Measurements from ENCODE around the gene GRIK4.

Gene GRIK4

GRCh38 chr11:120869097-120869496 lies 357.5 kb downstream of the GRIK4 start:
- DNase-seq (ENCODE audit: low read depth in 1 of 2, low spot score in 1 of 2) = no peak

- no peak for DNase-seq (ENCODE audit: low read depth in 1 of 2, low spot score in 1 of 2)
These were observed 358.0 kb downstream of the GRIK4 start for GRCh38 chr11:120869516-120870011.

- DNase-seq (ENCODE audit: low read depth in 1 of 2, low spot score in 1 of 2) = no peak
These were observed 359.6 kb downstream of the GRIK4 start for GRCh38 chr11:120871194-120871593.

GRCh38 chr11:120871924-120872323 lies 360.4 kb downstream of the GRIK4 start:
- no peak for DNase-seq (ENCODE audit: low read depth in 1 of 2, low spot score in 1 of 2)

- DNase-seq (ENCODE audit: low read depth in 1 of 2, low spot score in 1 of 2) = no peak
These were observed 362.6 kb downstream of the GRIK4 start for GRCh38 chr11:120873966-120874735.

GRCh38 chr11:120875986-120876385 lies 364.4 kb downstream of the GRIK4 start:
- DNase-seq (ENCODE audit: low read depth in 1 of 2, low spot score in 1 of 2) = no peak

- no peak for DNase-seq (ENCODE audit: low read depth in 1 of 2, low spot score in 1 of 2)
These were observed 366.3 kb downstream of the GRIK4 start for GRCh38 chr11:120877746-120878365.

- no peak for DNase-seq (ENCODE audit: low read depth in 1 of 2, low spot score in 1 of 2)
These were observed 367.2 kb downstream of the GRIK4 start for GRCh38 chr11:120878781-120879180.

- DNase-seq (ENCODE audit: low read depth in 1 of 2, low spot score in 1 of 2) = no peak
These were observed 369.1 kb downstream of the GRIK4 start for GRCh38 chr11:120880498-120881175.

- DNase-seq (ENCODE audit: low read depth in 1 of 2, low spot score in 1 of 2) = no peak
These were observed 370.0 kb downstream of the GRIK4 start for GRCh38 chr11:120881596-120881995.

- DNase-seq (ENCODE audit: low read depth in 1 of 2, low spot score in 1 of 2) = no peak
These were observed 370.6 kb downstream of the GRIK4 start for GRCh38 chr11:120882175-120882574.

- DNase-seq (ENCODE audit: low read depth in 1 of 2, low spot score in 1 of 2) = no peak
These were observed 372.0 kb downstream of the GRIK4 start for GRCh38 chr11:120883404-120884080.

GRCh38 chr11:120884154-120885020 lies 372.8 kb downstream of the GRIK4 start:
- no peak for DNase-seq (ENCODE audit: low read depth in 1 of 2, low spot score in 1 of 2)

GRCh38 chr11:120890609-120891320 lies 379.2 kb downstream of the GRIK4 start:
- DNase-seq (ENCODE audit: low read depth in 1 of 2, low spot score in 1 of 2) = no peak

GRCh38 chr11:120893440-120894201 lies 382.1 kb downstream of the GRIK4 start:
- DNase-seq (ENCODE audit: low read depth in 1 of 2, low spot score in 1 of 2) = no peak

GRCh38 chr11:120894202-120894985 lies 382.8 kb downstream of the GRIK4 start:
- DNase-seq (ENCODE audit: low read depth in 1 of 2, low spot score in 1 of 2) = no peak

GRCh38 chr11:120896687-120897086 lies 385.1 kb downstream of the GRIK4 start:
- DNase-seq (ENCODE audit: low read depth in 1 of 2, low spot score in 1 of 2) = no peak

- no peak for DNase-seq (ENCODE audit: low read depth in 1 of 2, low spot score in 1 of 2)
These were observed 387.0 kb downstream of the GRIK4 start for GRCh38 chr11:120898568-120898967.

Measured in activated CD4-positive, alpha-beta T cell treated with anti-CD3 and anti-CD28 coated beads, Interleukin-2, amount 50 U/mL, for 24 hours (primary cell).